HCT116 (cell line): Measurements from ENCODE around the gene MUSTN1. TPM values are rescaled to one million over a fixed set of nuclear protein-coding genes. Genes with fewer than 3 reads are reported as not detected.

Experiments
- ATAC-seq: fragments of 200-7000 bp; cut with Tn5 transposase; 2 replicates; pipeline ENCODE4 v1.9.1; 2020; ENCODE audit warnings: mild to moderate bottlenecking, moderate library complexity
- BruUV-seq: library from RNA; stranded (reverse); fragments of 400-500 nt; replicated peaks from 2 replicates; lab custom pipeline; 2021; lab: Mats Ljungman, UMichigan
- CTCF ChIA-PET: fragments of 300-600 bp; sonication (Branson Sonifier 250); formaldehyde crosslinking; loops from one replicate; lab custom pipeline; 2021; ENCODE audit warnings: antibody characterized with exemption; lab: Charles Lee
- POLR2A ChIA-PET: fragments of 300-600, 350-600 bp; sonication (Branson Sonifier 250); formaldehyde crosslinking; loops from one replicate; lab custom pipeline; 2021; ENCODE audit warnings: antibody characterized with exemption; lab: Charles Lee
- RAD21 ChIA-PET, 2 experiments: fragments of 300-600 bp; sonication (Branson Sonifier 250); formaldehyde crosslinking; loops; one replicate each; lab custom pipeline; 2023; ENCODE audit warnings: low total read pairs in 2 of 2; ENCODE audit not compliant: uncharacterized antibody in 2 of 2, unreplicated experiment in 2 of 2, low non-redundant PET in 1 of 2; lab: Charles Lee
- DNase-seq: peaks from one replicate; pipeline ENCODE4 v3.0.0-alpha.2; 2010; ENCODE audit warnings: low read depth, low spot score
- H2AFZ ChIP-seq: fragments of 200-600 bp; shearing (Covaris generic), sonication (generic); 2 replicates; pipeline ENCODE4 v1.6.1; 2017; ENCODE audit warnings: low read depth, mixed run types, mixed read lengths, antibody characterized with exemption, low read length; ENCODE audit not compliant: poor library complexity, severe bottlenecking
- H3K27ac ChIP-seq: 2 replicates; pipeline ENCODE4 v1.5.1; 2012; ENCODE audit warnings: low read depth, low read length
- H3K27me3 ChIP-seq: fragments of 200-600 bp; sonication (generic); 2 replicates; pipeline ENCODE4 v1.6.1; 2016; ENCODE audit warnings: mixed run types, low read length, mixed read lengths; ENCODE audit not compliant: insufficient read depth
- H3K36me3 ChIP-seq, 2 experiments: fragments of 200-500 bp in 1 of 2; fragments of 200-600 bp in 1 of 2; sonication (Bioruptor generic) in 1 of 2; sonication (generic) in 1 of 2; 2 replicates each; pipeline versions ENCODE4 v1.5.1 to v1.6.1; 2014 to 2016; ENCODE audit warnings: low read length in 2 of 2, inconsistent platforms in 1 of 2, mixed read lengths in 1 of 2, mixed run types in 1 of 2; ENCODE audit not compliant: insufficient read depth in 2 of 2, control insufficient read depth in 1 of 2
- H3K4me1 ChIP-seq, 2 experiments: fragments of 200-600 bp in 1 of 2; sonication (generic) in 1 of 2; 2 replicates each; pipeline versions ENCODE4 v1.5.1 to v1.6.1; 2012 to 2017; ENCODE audit warnings: low read length in 2 of 2, inconsistent platforms in 1 of 2, mild to moderate bottlenecking in 1 of 2, mixed read lengths in 1 of 2, mixed run types in 1 of 2, moderate library complexity in 1 of 2; ENCODE audit not compliant: insufficient read depth in 2 of 2, control insufficient read depth in 1 of 2
- H3K4me2 ChIP-seq: fragments of 200-600 bp; sonication (generic); 2 replicates; pipeline ENCODE4 v1.6.1; 2017; ENCODE audit warnings: mixed run types, low read length, mixed read lengths
- H3K4me3 ChIP-seq, 2 experiments: fragments of 200-600 bp in 1 of 2; sonication (generic) in 1 of 2; replicated peaks in 1 of 2; 2 replicates each; pipeline ENCODE4 v1.5.1; 2011 to 2016; ENCODE audit warnings: low read length in 2 of 2, control low read depth in 1 of 2, low read depth in 1 of 2, mild to moderate bottlenecking in 1 of 2, mixed read lengths in 1 of 2, mixed run types in 1 of 2
- H3K79me2 ChIP-seq: fragments of 200-600 bp; sonication (generic); 2 replicates; pipeline ENCODE4 v1.6.1; 2017; ENCODE audit warnings: mild to moderate bottlenecking, mixed run types, low read length, moderate library complexity, mixed read lengths; ENCODE audit not compliant: insufficient read depth
- H3K9ac ChIP-seq: fragments of 200-600 bp; sonication (generic); 2 replicates; pipeline ENCODE4 v1.6.1; 2016; ENCODE audit warnings: low read length, mixed read lengths
- H3K9me2 ChIP-seq: fragments of 200-600 bp; sonication (generic), shearing (Covaris generic); 2 replicates; pipeline ENCODE4 v1.6.1; 2017; ENCODE audit warnings: mixed run types, mild to moderate bottlenecking, moderate library complexity; ENCODE audit not compliant: insufficient read depth
- H3K9me3 ChIP-seq, 2 experiments: fragments of 200-500 bp in 1 of 2; fragments of 200-600 bp in 1 of 2; sonication (Bioruptor generic) in 1 of 2; sonication (generic) in 1 of 2; 2 replicates each; pipeline ENCODE4 v1.6.1; 2014 to 2017; ENCODE audit warnings: low read length in 2 of 2, mixed read lengths in 2 of 2, inconsistent platforms in 1 of 2, low read depth in 1 of 2, mild to moderate bottlenecking in 1 of 2, mixed run types in 1 of 2, moderate library complexity in 1 of 2; ENCODE audit not compliant: control insufficient read depth in 1 of 2, insufficient read depth in 1 of 2
- H4K20me1 ChIP-seq: fragments of 200-600 bp; sonication (generic), shearing (Covaris generic); 2 replicates; pipeline ENCODE4 v1.6.1; 2017; ENCODE audit warnings: mixed run types, mild to moderate bottlenecking, moderate library complexity; ENCODE audit not compliant: insufficient read depth
- CBX3 ChIP-seq: IDR thresholded peaks from 2 replicates; pipeline ENCODE4 v1.6.1; 2012; ENCODE audit warnings: low read depth
- CEBPB ChIP-seq: IDR thresholded peaks from 2 replicates; pipeline ENCODE4 v1.6.1; 2012; ENCODE audit warnings: low read depth
- CTCF ChIP-seq, 3 experiments: fragments of 200-600 bp in 1 of 3; sonication (generic) in 1 of 3; IDR thresholded peaks in 2 of 3; conservative IDR thresholded peaks in 1 of 3; 2 replicates each; pipeline ENCODE4 v1.5.1; 2012 to 2017; ENCODE audit warnings: low read depth in 2 of 3, low read length in 2 of 3, antibody characterized with exemption in 1 of 3, borderline replicate concordance in 1 of 3, control low read depth in 1 of 3, mild to moderate bottlenecking in 1 of 3, mixed read lengths in 1 of 3, mixed run types in 1 of 3, moderate library complexity in 1 of 3; ENCODE audit not compliant: insufficient read depth in 1 of 3
- EZH2phosphoT487 ChIP-seq: fragments of 200-600 bp; IDR thresholded peaks from 2 replicates; pipeline ENCODE4 v1.6.1; 2018; ENCODE audit warnings: antibody characterized with exemption, borderline replicate concordance
- FOSL1 ChIP-seq: IDR thresholded peaks from 2 replicates; pipeline ENCODE4 v1.6.1; 2012; ENCODE audit warnings: low read depth
- JUND ChIP-seq: IDR thresholded peaks from 2 replicates; pipeline ENCODE4 v1.6.1; 2012
- MAX ChIP-seq: IDR thresholded peaks from 2 replicates; pipeline ENCODE4 v1.6.1; 2012
- POLR2A ChIP-seq: IDR thresholded peaks from 2 replicates; pipeline ENCODE4 v1.7.0; 2011; ENCODE audit warnings: borderline replicate concordance; ENCODE audit not compliant: insufficient read depth, insufficient read length; ENCODE audit errors: extremely low read depth
- POLR2AphosphoS5 ChIP-seq: IDR thresholded peaks from 2 replicates; pipeline ENCODE4 v1.6.1; 2011; ENCODE audit warnings: mild to moderate bottlenecking, low read depth, low read length, moderate library complexity
- RAD21 ChIP-seq: IDR thresholded peaks from 2 replicates; pipeline ENCODE4 v1.6.1; 2012; ENCODE audit warnings: low read depth, mild to moderate bottlenecking
- REST ChIP-seq: IDR thresholded peaks from 2 replicates; pipeline ENCODE4 v1.6.1; 2012; ENCODE audit warnings: low read depth
- SIN3A ChIP-seq: IDR thresholded peaks from 2 replicates; pipeline ENCODE4 v1.6.1; 2012; ENCODE audit warnings: low read depth
- SP1 ChIP-seq: IDR thresholded peaks from 2 replicates; pipeline ENCODE4 v1.6.1; 2012; ENCODE audit warnings: low read depth
- SRF ChIP-seq: IDR thresholded peaks from 2 replicates; pipeline ENCODE4 v1.6.1; 2012; ENCODE audit warnings: low read depth
- TCF7L2 ChIP-seq: IDR thresholded peaks from 2 replicates; pipeline ENCODE4 v1.7.0; 2011; ENCODE audit warnings: borderline replicate concordance, inconsistent platforms; ENCODE audit not compliant: insufficient read depth, insufficient read length; ENCODE audit errors: extremely low read depth
- ZBTB33 ChIP-seq: IDR thresholded peaks from 2 replicates; pipeline ENCODE4 v1.6.1; 2011; ENCODE audit warnings: mild to moderate bottlenecking, low read length, moderate library complexity; ENCODE audit not compliant: insufficient replicate concordance; ENCODE audit errors: extremely low read depth
- ZFX ChIP-seq: fragments of 450-650 bp; IDR thresholded peaks from 2 replicates; pipeline ENCODE4 v1.6.1; 2017
- ZNF274 ChIP-seq: fragments of 200-500 bp; sonication (Bioruptor generic); IDR thresholded peaks from 2 replicates; pipeline ENCODE4 v1.6.1; 2014; ENCODE audit warnings: mild to moderate bottlenecking, low read depth, low read length, inconsistent platforms
- intact Hi-C: fragments of 100-400 bp; cut with micrococcal nuclease; formaldehyde crosslinking; loops from 2 replicates; pipeline ENCODE4 v1.10.0; 2022
- total RNA-seq: library from RNA; stranded (reverse); gene quantifications from one replicate; pipeline ENCODE4 v1.2.1, GENCODE V29; 2021; ENCODE audit not compliant: unreplicated experiment

Gene MUSTN1
- total RNA-seq, 1 experiment from 2014 or later = 0.44 TPM

GRCh38 chr3:52844290-52844975 lies 9.6 kb upstream of the MUSTN1 start:
- RAD21 ChIA-PET = no interaction called here
- no peak overlapping the region for H3K4me2 ChIP-seq
- H3K4me1 ChIP-seq = no peaks in the 10 kb centered on the region
- no peaks in the 10 kb centered on the region for H3K79me2 ChIP-seq
- CTCF ChIA-PET = no interaction called here
- no peaks in the 10 kb centered on the region for H3K9me2 ChIP-seq
- H3K9ac ChIP-seq = no peak overlapping the region
- H3K27me3 ChIP-seq = no peaks in the 10 kb centered on the region
- no TSS peak for BruUV-seq
- POLR2A ChIA-PET = no interaction called here
- H3K9me3 ChIP-seq = no peaks in the 10 kb centered on the region
- no peaks in the 10 kb centered on the region for H3K36me3 ChIP-seq
- ATAC-seq (no peak), DNase-seq (no peak)
- H4K20me1 ChIP-seq = no peaks in the 10 kb centered on the region
- intact Hi-C loops = no loop called here
- H3K4me3 ChIP-seq = no peak overlapping the region
- H2AFZ ChIP-seq = no peak overlapping the region
- TF ChIP-seq RAD21 (no peak), CTCF (IDR thresholded peaks at IDR 0.05 in 2 of 3, conservative IDR thresholded peaks at IDR 0.05 in 1 of 3; ENCODE audit: borderline replicate concordance in 1 of 3, insufficient read depth in 1 of 3, low read depth in 2 of 3, low read length in 2 of 3) (no peak), POLR2AphosphoS5 (no peak), TCF7L2 (no peak), JUND (no peak), MAX (no peak), ZFX (no peak), CBX3 (no peak), SIN3A (no peak), ZNF274 (no peak), POLR2A (no peak), ZBTB33 (no peak), EZH2phosphoT487 (no peak), FOSL1 (no peak), CEBPB (no peak), SRF (no peak), SP1 (no peak), REST (no peak)
- H3K27ac ChIP-seq = no peak overlapping the region
